ENCODE results near the gene ZBTB44.

DNA sequence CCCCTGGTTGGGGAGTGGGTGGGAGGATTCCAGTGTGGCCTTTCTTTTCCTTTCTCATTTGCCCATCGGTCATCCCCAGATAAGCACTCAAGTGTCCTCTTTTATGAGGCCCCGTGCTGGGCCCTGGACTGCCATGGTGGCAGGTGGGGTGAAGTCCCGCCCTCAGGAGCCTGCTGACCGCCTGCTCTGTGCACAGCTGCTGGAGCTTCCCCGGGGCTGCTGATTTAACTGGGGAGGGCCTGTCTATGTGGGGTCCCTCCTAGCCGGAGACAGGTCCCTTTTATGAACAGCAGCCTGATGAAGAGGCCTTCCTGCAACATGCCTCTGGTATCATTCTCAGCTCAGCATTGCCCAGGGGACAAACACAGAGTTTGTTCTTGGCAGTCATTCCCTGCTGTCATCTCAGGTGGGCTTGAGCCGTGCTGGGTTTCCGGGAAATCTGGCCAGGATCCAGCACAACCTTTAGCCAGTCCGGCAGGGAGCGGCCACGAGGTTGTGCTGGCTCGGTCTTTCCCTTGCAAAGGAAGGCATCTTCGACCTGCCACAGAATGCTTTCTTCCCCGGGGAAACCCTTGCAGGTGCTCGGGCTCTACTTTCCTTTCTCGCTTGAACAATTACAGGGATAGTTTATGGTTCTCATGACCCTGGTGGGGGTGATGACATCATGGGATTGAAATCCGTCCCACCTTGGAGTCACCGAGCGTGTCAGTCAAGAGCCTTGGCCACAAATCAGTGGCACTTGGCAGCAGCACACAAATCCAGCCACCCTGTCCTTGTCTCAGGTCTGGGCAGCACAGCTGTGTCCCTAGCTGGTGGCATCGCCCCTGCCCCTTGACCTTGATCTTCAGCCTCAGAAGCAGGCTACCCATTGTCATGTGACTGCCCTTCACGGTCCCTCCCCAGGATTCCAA is 135.1 kb downstream of the ZBTB44 start:
- no peak for TF ChIP-seq POLR2A (IDR thresholded peaks at IDR 0.05; ENCODE audit: low read depth, low read length)
- TF ChIP-seq POLR2AphosphoS5 (IDR thresholded peaks at IDR 0.05; ENCODE audit: low read depth, low read length), result no peak
- no peak for TF ChIP-seq TAF1 (IDR thresholded peaks at IDR 0.05; ENCODE audit: borderline replicate concordance, low read depth, low read length)

All from GM12892 (cell line).